Activated CD8-positive, alpha-beta memory T cell treated with anti-CD3 and anti-CD28 coated beads, Interleukin-2, amount 50 U/mL, for 24 hours (primary cell): ENCODE results near the gene AKT1S1.
A peak's percentile ranks its signal among the peaks of the same experiment; 100 is the strongest.
"Not testable (repeated sequence)": the region's sequence is repeated elsewhere in the genome, so short reads cannot be mapped to it uniquely, and the experiment has no call there.

Experiments used
- DNase-seq: peaks from one replicate; pipeline ENCODE4 v3.0.0-alpha.2; 2020; ENCODE audit errors: extremely low read depth

Gene AKT1S1

GRCh38 chr19:49877020-49877878 lies at the start of gene AKT1S1, which contains the start of gene TBC1D17:
Gene AKT1S1 (minus strand): TSS chr19:49877355. CDS start chr19:49873295, 4,060 bp downstream.
Gene TBC1D17 (plus strand): TSS chr19:49877702. CDS start chr19:49877724, 22 bp downstream.
- peak; percentile 98 for DNase-seq

- DNase-seq = no peak
These were observed 49.4 kb upstream of the AKT1S1 start for GRCh38 chr19:49926515-49926914.

GRCh38 chr19:49925486-49925885 lies 48.3 kb upstream of the AKT1S1 start:
- DNase-seq = no peak

GRCh38 chr19:49924881-49925210 lies 47.7 kb upstream of the AKT1S1 start:
- not testable (repeated sequence) for DNase-seq

- DNase-seq = no peak
These were observed 47.1 kb upstream of the AKT1S1 start for GRCh38 chr19:49924004-49924880.

- no peak for DNase-seq
These were observed 46.2 kb upstream of the AKT1S1 start for GRCh38 chr19:49923055-49924003.

GRCh38 chr19:49921871-49922795 lies 45.0 kb upstream of the AKT1S1 start:
- no peak for DNase-seq

- DNase-seq = no peak
These were observed 43.6 kb upstream of the AKT1S1 start for GRCh38 chr19:49920624-49921363.

- no peak for DNase-seq
These were observed 40.9 kb upstream of the AKT1S1 start for GRCh38 chr19:49918089-49918488.

GRCh38 chr19:49916839-49917733 lies 39.9 kb upstream of the AKT1S1 start:
- DNase-seq = no peak

- DNase-seq = no peak
These were observed 38.1 kb upstream of the AKT1S1 start for GRCh38 chr19:49915271-49915670.

- DNase-seq = no peak
These were observed 36.6 kb upstream of the AKT1S1 start for GRCh38 chr19:49913720-49914119.

- no peak for DNase-seq
These were observed 36.0 kb upstream of the AKT1S1 start for GRCh38 chr19:49912965-49913685.

GRCh38 chr19:49911381-49912145 lies 34.4 kb upstream of the AKT1S1 start:
- no peak for DNase-seq

- no peak for DNase-seq
These were observed 33.0 kb upstream of the AKT1S1 start for GRCh38 chr19:49910179-49910578.

- no peak for DNase-seq
These were observed 31.6 kb upstream of the AKT1S1 start for GRCh38 chr19:49908480-49909420.
